GM23338 (cell line): ENCODE measurements around the gene CAMK2N2.

Experiments
- CREB1 ChIP-seq: fragments of 250-450 bp; sonication (Bioruptor Pico); IDR thresholded peaks from 2 replicates; pipeline ENCODE4 v1.5.0; 2020; ENCODE audit warnings: low read depth, mild to moderate bottlenecking, moderate library complexity
- CTCF ChIP-seq, 2 experiments: fragments of 200-600 bp in 1 of 2; sonication (generic) in 1 of 2; conservative IDR thresholded peaks; 2 replicates each; pipeline versions ENCODE4 v1.5.1 to v1.6.1; 2016 to 2017; ENCODE audit warnings: antibody characterized with exemption in 2 of 2, low read depth in 2 of 2, mild to moderate bottlenecking in 2 of 2, moderate library complexity in 1 of 2
- ETS1 ChIP-seq: IDR thresholded peaks from 2 replicates; pipeline ENCODE4 v1.6.1; 2016; ENCODE audit warnings: antibody characterized with exemption
- EZH2 ChIP-seq: fragments of 200-600 bp; sonication (generic); IDR thresholded peaks from one replicate; pipeline ENCODE4 v1.8.0; 2017; ENCODE audit warnings: antibody characterized with exemption, mild to moderate bottlenecking, low read depth; ENCODE audit not compliant: unreplicated experiment
- EZH2phosphoT487 ChIP-seq: fragments of 200-600 bp; sonication (generic); IDR thresholded peaks from one replicate; pipeline ENCODE4 v1.8.1; 2018; ENCODE audit warnings: antibody characterized with exemption; ENCODE audit not compliant: unreplicated experiment
- JUNB ChIP-seq: IDR thresholded peaks from one replicate; pipeline ENCODE4 v1.6.1; 2016; ENCODE audit warnings: antibody characterized with exemption; ENCODE audit not compliant: unreplicated experiment
- POLR2AphosphoS5 ChIP-seq: IDR thresholded peaks from 2 replicates; pipeline ENCODE4 v1.6.1; 2016; ENCODE audit warnings: antibody characterized with exemption, low read depth
- REST ChIP-seq: IDR thresholded peaks from one replicate; pipeline ENCODE4 v1.6.1; 2018; ENCODE audit warnings: antibody characterized with exemption; ENCODE audit not compliant: unreplicated experiment

GRCh38 chr3:184237211-184237610 is 24.1 kb downstream of the CAMK2N2 start:
- no peak for TF ChIP-seq EZH2phosphoT487
- no peak for TF ChIP-seq CTCF (conservative IDR thresholded peaks at IDR 0.05; ENCODE audit: low read depth in 2 of 2)
- TF ChIP-seq REST, result no peak
- TF ChIP-seq CREB1, result no peak
- TF ChIP-seq EZH2, result no peak
- TF ChIP-seq ETS1, result no peak
- no peak for TF ChIP-seq POLR2AphosphoS5
- TF ChIP-seq JUNB, result no peak
